ENCODE measurements around the gene TCHHL1. TPM values are rescaled to one million over a fixed set of nuclear protein-coding genes. Genes with fewer than 3 reads are reported as not detected.

Gene TCHHL1
- total and polyA plus RNA-seq, 2 of the 4 experiments (the other 2 are of a cell fraction) = not detected

GRCh38 chr1:152035539-152036266 is 53.2 kb downstream of the TCHHL1 start:
- Histone ChIP-seq H2AFZ (replicated peaks; ENCODE audit: low read length, poor library complexity) (no peak overlapping the region), H3K9me1 (ENCODE audit: insufficient read depth, low read length) (peaks cover 3% of the 10 kb centered on the region; the same call in 1 of the 2 replicates), H2AK9ac (replicated peaks; ENCODE audit: low read depth, low read length, poor library complexity) (peak overlapping the region; percentile 98), H3K27ac (ENCODE audit: insufficient read depth, low read length) (peak overlapping the region; percentile 97), H3K18ac (ENCODE audit: low read depth, low read length) (peak overlapping the region; percentile 33; the same call in 1 of the 2 replicates), H3K4me1 (ENCODE audit: control insufficient read depth, insufficient read depth, low read length) (peaks cover 5% of the 10 kb centered on the region), H2BK5ac (ENCODE audit: low read depth, low read length, poor library complexity, severe bottlenecking) (peak overlapping the region; percentile 90), H3K9me3 (ENCODE audit: control insufficient read depth, insufficient read depth, low read length) (no peaks in the 10 kb centered on the region), H3K36me3 (ENCODE audit: control insufficient read depth, insufficient read depth, low read length) (peaks cover 24% of the 10 kb centered on the region), H2BK120ac (ENCODE audit: low read depth, low read length) (0 out of 2 replicates have a peak overlapping the region, but pooled peaks have one; percentile 13), H3K14ac (replicated peaks; ENCODE audit: low read depth, low read length) (peak overlapping the region; percentile 99), H3K23ac (ENCODE audit: low read depth, low read length) (peak overlapping the region; percentile 89), H2BK20ac (ENCODE audit: low read depth, low read length) (no peak overlapping the region), H3K79me1 (ENCODE audit: low read depth in 1 of 2, low read length in 2 of 2) (peaks cover 20 to 33% of the 10 kb centered on the region in 2 experiments), H4K5ac (ENCODE audit: low read depth, low read length) (peak overlapping the region; percentile 47), H3K4ac (ENCODE audit: low read depth, low read length) (peak overlapping the region; percentile 98), H3K9ac (ENCODE audit: low read depth, low read length) (peak overlapping the region; percentile 98), H3K27me3 (ENCODE audit: control insufficient read depth, insufficient read depth, low read length) (peaks cover 11% of the 10 kb centered on the region), H4K20me1 (ENCODE audit: insufficient read depth, low read length) (peaks cover 27% of the 10 kb centered on the region), H4K91ac (ENCODE audit: insufficient read depth, low read depth, low read length) (peak overlapping the region; percentile 95), H2AK5ac (ENCODE audit: low read depth, low read length) (peak overlapping the region; percentile 79), H2BK15ac (ENCODE audit: low read depth, low read length) (0 out of 3 replicates have a peak overlapping the region, but pooled peaks have one; percentile 0), H3K4me2 (ENCODE audit: low read depth, low read length) (peak overlapping the region; percentile 96), H3K56ac (ENCODE audit: extremely low read depth, insufficient read depth, low read length) (peak overlapping the region; percentile 99), H4K8ac (ENCODE audit: low read depth in 2 of 2, low read length in 2 of 2) (peak overlapping the region; percentile 79 to 95; a peak in 3 of 4 replicates), H3K4me3 (ENCODE audit: insufficient read depth, low read depth, low read length) (peak overlapping the region; percentile 77)
- POLR2A ChIA-PET (ENCODE audit: unreplicated experiment) = no interaction called here
- WGBS, 2 experiments (ENCODE audit: extremely low coverage in 2 of 2, insufficient read length in 1 of 2) = 33% methylated on average over 4 of the region's 17 CpGs; no CpG with 5 or more reads in 1 of the 2 experiments
- TF ChIP-seq BHLHE40 (IDR thresholded peaks at IDR 0.05; ENCODE audit: low read depth, low read length) = no peak
- TF ChIP-seq CHD1 (IDR thresholded peaks at IDR 0.05; ENCODE audit: low read depth, low read length) = no peak; the same call in 1 of the 2 replicates
- TF ChIP-seq NFE2L2 (IDR thresholded peaks at IDR 0.05; ENCODE audit: low read depth, low read length) = no peak
- TF ChIP-seq, protein P1, sequence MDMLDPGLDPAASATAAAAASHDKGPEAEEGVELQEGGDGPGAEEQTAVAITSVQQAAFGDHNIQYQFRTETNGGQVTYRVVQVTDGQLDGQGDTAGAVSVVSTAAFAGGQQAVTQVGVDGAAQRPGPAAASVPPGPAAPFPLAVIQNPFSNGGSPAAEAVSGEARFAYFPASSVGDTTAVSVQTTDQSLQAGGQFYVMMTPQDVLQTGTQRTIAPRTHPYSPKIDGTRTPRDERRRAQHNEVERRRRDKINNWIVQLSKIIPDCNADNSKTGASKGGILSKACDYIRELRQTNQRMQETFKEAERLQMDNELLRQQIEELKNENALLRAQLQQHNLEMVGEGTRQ (IDR thresholded peaks at IDR 0.05; ENCODE audit: low read depth, low read length) = no peak
- no peak for TF ChIP-seq RFX5 (IDR thresholded peaks at IDR 0.05; ENCODE audit: low read depth, low read length)
- TF ChIP-seq CTCF (conservative IDR thresholded peaks at IDR 0.05; ENCODE audit: low read depth, low read length) = no peak
- TF ChIP-seq SMC3 (IDR thresholded peaks at IDR 0.05; ENCODE audit: low read depth, low read length) = no peak
- no peak for TF ChIP-seq RCOR1 (IDR thresholded peaks at IDR 0.05; ENCODE audit: insufficient replicate concordance, low read length)
- no peak for TF ChIP-seq MAFK (IDR thresholded peaks at IDR 0.05; ENCODE audit: low read depth, low read length)
- no peak for TF ChIP-seq MXI1 (IDR thresholded peaks at IDR 0.05; ENCODE audit: borderline replicate concordance, low read depth, low read length)
- no peak for TF ChIP-seq RAD21 (IDR thresholded peaks at IDR 0.05; ENCODE audit: low read length)
- TF ChIP-seq CEBPB (IDR thresholded peaks at IDR 0.05; ENCODE audit: low read depth, low read length) = no peak
- ATAC-seq (ENCODE audit: low read depth) = peak; percentile 13; the same call in 1 of the 2 replicates
- in situ Hi-C loops (cut with MboI; ENCODE audit: low sequenced_read_pairs) = no loop called here
- dilution Hi-C loops (cut with HindIII; ENCODE audit: low sequenced_read_pairs, unreplicated experiment) = no loop called here
- no TSS peak for BruUV-seq (replicated peaks)
- intact Hi-C loops (cut with micrococcal nuclease) = no loop called here
- no peak for DNase-seq
- CTCF ChIA-PET = interaction anchor here (0.6 to 0.8 kb wide), 2 partner anchors 95 to 884 kb away, joined by 4 read pairs; no protein-coding TSS in a partner anchor
